ENCODE results near the gene FBXO38. TPM values are rescaled to one million over a fixed set of nuclear protein-coding genes. Genes with fewer than 3 reads are reported as not detected.

FBXO38 gene
- total RNA-seq, 1 donor from 2014 or later, result 132 TPM

- H3K9me3 Mint-ChIP-seq (ENCODE audit: unreplicated experiment), result peaks cover 4% of the 10 kb centered on the region
- no peak for TF ChIP-seq CTCF (IDR thresholded peaks at IDR 0.05; ENCODE audit: partially characterized antibody, unreplicated experiment)
- H3K4me1 Mint-ChIP-seq (ENCODE audit: low read depth, unreplicated experiment), result peaks cover 44% of the 10 kb centered on the region
- H3K4me3 Mint-ChIP-seq (ENCODE audit: unreplicated experiment), result no peak overlapping the region
- no peak overlapping the region for H3K27ac Mint-ChIP-seq (ENCODE audit: unreplicated experiment)
- H3K36me3 Mint-ChIP-seq (ENCODE audit: unreplicated experiment), result no peaks in the 10 kb centered on the region
- peaks cover 3% of the 10 kb centered on the region for H3K27me3 Mint-ChIP-seq (ENCODE audit: unreplicated experiment)
- DNase-seq, result no peak
These were observed 11.3 kb downstream of the FBXO38 start for GRCh38 chr5:148395031-148395430.

- Mint-ChIP-seq H3K27me3 (ENCODE audit: unreplicated experiment) (peaks cover 3% of the 10 kb centered on the region), H3K4me1 (ENCODE audit: low read depth, unreplicated experiment) (peaks cover 20% of the 10 kb centered on the region), H3K9me3 (ENCODE audit: unreplicated experiment) (no peaks in the 10 kb centered on the region), H3K4me3 (ENCODE audit: unreplicated experiment) (peak overlapping the region; percentile 43), H3K36me3 (ENCODE audit: unreplicated experiment) (no peaks in the 10 kb centered on the region), H3K27ac (ENCODE audit: unreplicated experiment) (peak overlapping the region; percentile 52)
- DNase-seq, result no peak
- TF ChIP-seq CTCF (IDR thresholded peaks at IDR 0.05; ENCODE audit: partially characterized antibody, unreplicated experiment), result no peak
These were observed 14.3 kb downstream of the FBXO38 start for GRCh38 chr5:148397968-148398595.

- Mint-ChIP-seq H3K4me1 (ENCODE audit: low read depth, unreplicated experiment) (peaks cover 14% of the 10 kb centered on the region), H3K27me3 (ENCODE audit: unreplicated experiment) (peaks cover 3% of the 10 kb centered on the region), H3K27ac (ENCODE audit: unreplicated experiment) (no peak overlapping the region), H3K4me3 (ENCODE audit: unreplicated experiment) (no peak overlapping the region), H3K9me3 (ENCODE audit: unreplicated experiment) (no peaks in the 10 kb centered on the region), H3K36me3 (ENCODE audit: unreplicated experiment) (no peaks in the 10 kb centered on the region)
- DNase-seq, result no peak
- TF ChIP-seq CTCF (IDR thresholded peaks at IDR 0.05; ENCODE audit: partially characterized antibody, unreplicated experiment), result no peak
These were observed 15.0 kb downstream of the FBXO38 start for GRCh38 chr5:148398698-148399121.

GRCh38 chr5:148401604-148402003 is 17.8 kb downstream of the FBXO38 start:
- peaks cover 3% of the 10 kb centered on the region for H3K27me3 Mint-ChIP-seq (ENCODE audit: unreplicated experiment)
- no peak overlapping the region for H3K27ac Mint-ChIP-seq (ENCODE audit: unreplicated experiment)
- no peak for TF ChIP-seq CTCF (IDR thresholded peaks at IDR 0.05; ENCODE audit: partially characterized antibody, unreplicated experiment)
- peaks cover 5% of the 10 kb centered on the region for H3K4me1 Mint-ChIP-seq (ENCODE audit: low read depth, unreplicated experiment)
- no peaks in the 10 kb centered on the region for H3K9me3 Mint-ChIP-seq (ENCODE audit: unreplicated experiment)
- H3K36me3 Mint-ChIP-seq (ENCODE audit: unreplicated experiment), result no peaks in the 10 kb centered on the region
- no peak for DNase-seq
- H3K4me3 Mint-ChIP-seq (ENCODE audit: unreplicated experiment), result no peak overlapping the region

- DNase-seq, result no peak
- no peak for TF ChIP-seq CTCF (IDR thresholded peaks at IDR 0.05; ENCODE audit: partially characterized antibody, unreplicated experiment)
- Mint-ChIP-seq H3K36me3 (ENCODE audit: unreplicated experiment) (no peaks in the 10 kb centered on the region), H3K4me3 (ENCODE audit: unreplicated experiment) (no peak overlapping the region), H3K9me3 (ENCODE audit: unreplicated experiment) (no peaks in the 10 kb centered on the region), H3K27ac (ENCODE audit: unreplicated experiment) (no peak overlapping the region), H3K27me3 (ENCODE audit: unreplicated experiment) (no peaks in the 10 kb centered on the region), H3K4me1 (ENCODE audit: low read depth, unreplicated experiment) (no peaks in the 10 kb centered on the region)
These were observed 19.6 kb downstream of the FBXO38 start for GRCh38 chr5:148403344-148403743.
